ENCODE data around the gene NPM1. TPM values are rescaled to one million over a fixed set of nuclear protein-coding genes. Genes with fewer than 3 reads are reported as not detected.
A peak's percentile ranks its signal among the peaks of the same experiment; 100 is the strongest.

Gene NPM1
- total RNA-seq, 6 donors from 2014 or later = 289 to 646 (median 517) TPM

DNA sequence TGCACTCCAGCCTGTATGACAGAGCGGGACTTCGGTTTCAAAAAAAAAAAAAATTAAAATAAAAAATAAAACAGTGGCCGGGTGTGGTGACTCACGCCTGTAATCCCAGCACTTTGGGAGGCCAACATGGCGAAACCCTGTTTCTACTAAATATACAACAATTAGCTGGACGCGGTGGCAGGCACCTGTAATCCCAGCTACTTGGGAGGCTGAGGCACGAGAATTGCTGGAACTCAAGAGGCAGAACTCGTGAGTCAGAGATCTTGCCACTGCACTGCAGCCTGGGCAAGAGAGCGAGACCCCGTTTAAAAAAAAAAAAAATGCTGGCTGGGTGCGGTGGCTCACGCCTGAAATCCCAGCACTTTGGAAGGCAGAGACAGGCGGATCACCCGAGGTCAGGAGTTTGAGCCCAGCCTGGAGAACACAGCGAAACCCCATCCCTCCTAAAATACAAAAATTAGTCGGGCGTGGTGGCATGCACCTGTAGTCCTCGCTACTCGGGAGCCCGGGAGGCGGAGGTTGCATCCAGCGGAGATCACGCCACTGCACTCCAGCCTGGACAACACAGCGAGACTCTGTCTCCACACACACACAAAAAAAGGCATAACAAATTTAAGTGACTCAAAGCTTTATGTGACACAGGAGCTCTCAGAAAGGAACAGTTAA is 1.5 kb upstream of the NPM1 start:
- peak overlapping the region in 1 of 4 donors; percentile 96 for H3K4me3 ChIP-seq
- DNase-seq (no peak), ATAC-seq (ENCODE audit: low FRiP score in 2 of 2) (no peak)
- H3K9me3 ChIP-seq = no peaks in the 10 kb centered on the region
- no peak overlapping the region for H3K27ac ChIP-seq
- peaks cover 0 to 4% (median under 1%) of the 10 kb centered on the region in 4 donors for H3K36me3 ChIP-seq
- peaks cover 11 to 41% (median 24%) of the 10 kb centered on the region in 4 donors for H3K4me1 ChIP-seq
- TF ChIP-seq EP300 (IDR thresholded peaks at IDR 0.05) = no peak
- TF ChIP-seq POLR2A (IDR thresholded peaks at IDR 0.05) = no peak
- TF ChIP-seq, protein P1, sequence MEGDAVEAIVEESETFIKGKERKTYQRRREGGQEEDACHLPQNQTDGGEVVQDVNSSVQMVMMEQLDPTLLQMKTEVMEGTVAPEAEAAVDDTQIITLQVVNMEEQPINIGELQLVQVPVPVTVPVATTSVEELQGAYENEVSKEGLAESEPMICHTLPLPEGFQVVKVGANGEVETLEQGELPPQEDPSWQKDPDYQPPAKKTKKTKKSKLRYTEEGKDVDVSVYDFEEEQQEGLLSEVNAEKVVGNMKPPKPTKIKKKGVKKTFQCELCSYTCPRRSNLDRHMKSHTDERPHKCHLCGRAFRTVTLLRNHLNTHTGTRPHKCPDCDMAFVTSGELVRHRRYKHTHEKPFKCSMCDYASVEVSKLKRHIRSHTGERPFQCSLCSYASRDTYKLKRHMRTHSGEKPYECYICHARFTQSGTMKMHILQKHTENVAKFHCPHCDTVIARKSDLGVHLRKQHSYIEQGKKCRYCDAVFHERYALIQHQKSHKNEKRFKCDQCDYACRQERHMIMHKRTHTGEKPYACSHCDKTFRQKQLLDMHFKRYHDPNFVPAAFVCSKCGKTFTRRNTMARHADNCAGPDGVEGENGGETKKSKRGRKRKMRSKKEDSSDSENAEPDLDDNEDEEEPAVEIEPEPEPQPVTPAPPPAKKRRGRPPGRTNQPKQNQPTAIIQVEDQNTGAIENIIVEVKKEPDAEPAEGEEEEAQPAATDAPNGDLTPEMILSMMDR (IDR thresholded peaks at IDR 0.05) = no peak
- TF ChIP-seq POLR2AphosphoS5 (IDR thresholded peaks at IDR 0.05) = no peak
- WGBS, 2 donors = 95 to 97% methylated on average over 25 of the region's 25 CpGs
- H3K27me3 ChIP-seq = no peaks in the 10 kb centered on the region

DNA sequence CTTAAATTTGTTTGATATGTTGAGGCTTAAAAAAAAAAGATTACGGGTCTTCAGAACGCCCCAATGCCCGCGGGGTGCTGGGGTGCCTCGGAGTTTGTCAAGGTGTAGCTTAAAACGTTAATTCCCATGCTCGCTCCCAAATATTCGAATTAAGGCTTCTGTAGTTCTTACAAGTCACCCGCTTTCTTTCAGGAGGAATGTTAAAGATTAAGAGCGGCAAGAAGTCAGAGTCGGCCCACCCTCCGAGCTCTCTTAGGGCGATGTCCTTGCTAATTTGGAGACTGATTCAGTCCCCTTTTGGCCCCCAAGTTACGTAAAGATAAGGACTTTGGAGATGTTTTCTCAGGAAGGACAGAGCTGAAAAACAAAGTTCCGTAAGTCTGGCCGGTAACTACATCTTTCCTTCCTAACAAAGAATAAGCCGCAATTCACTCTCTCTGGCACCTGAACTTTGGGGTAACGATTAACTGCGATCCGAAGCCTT is 746 bp upstream of the NPM1 start:
- Histone ChIP-seq H3K27ac (peak overlapping the region; percentile 89 to 95 (median 92)), H3K4me1 (peaks cover 18 to 47% (median 28%) of the 10 kb centered on the region in 4 donors), H3K27me3 (no peaks in the 10 kb centered on the region), H3K4me3 (peak overlapping the region; percentile 81 to 96 (median 90)), H3K9me3 (no peaks in the 10 kb centered on the region), H3K36me3 (peaks cover 0 to 12% (median 8%) of the 10 kb centered on the region in 4 donors)
- no peak for ATAC-seq (ENCODE audit: low FRiP score in 2 of 2)
- DNase-seq = no peak
- WGBS, 2 donors = 15 to 20% methylated on average over 20 of the region's 20 CpGs
- TF ChIP-seq, protein P1 (IDR thresholded peaks at IDR 0.05) = no peak
- TF ChIP-seq EP300 (IDR thresholded peaks at IDR 0.05) (no peak), POLR2AphosphoS5 (IDR thresholded peaks at IDR 0.05) (no peak), POLR2A (IDR thresholded peaks at IDR 0.05) (no peak)

DNA sequence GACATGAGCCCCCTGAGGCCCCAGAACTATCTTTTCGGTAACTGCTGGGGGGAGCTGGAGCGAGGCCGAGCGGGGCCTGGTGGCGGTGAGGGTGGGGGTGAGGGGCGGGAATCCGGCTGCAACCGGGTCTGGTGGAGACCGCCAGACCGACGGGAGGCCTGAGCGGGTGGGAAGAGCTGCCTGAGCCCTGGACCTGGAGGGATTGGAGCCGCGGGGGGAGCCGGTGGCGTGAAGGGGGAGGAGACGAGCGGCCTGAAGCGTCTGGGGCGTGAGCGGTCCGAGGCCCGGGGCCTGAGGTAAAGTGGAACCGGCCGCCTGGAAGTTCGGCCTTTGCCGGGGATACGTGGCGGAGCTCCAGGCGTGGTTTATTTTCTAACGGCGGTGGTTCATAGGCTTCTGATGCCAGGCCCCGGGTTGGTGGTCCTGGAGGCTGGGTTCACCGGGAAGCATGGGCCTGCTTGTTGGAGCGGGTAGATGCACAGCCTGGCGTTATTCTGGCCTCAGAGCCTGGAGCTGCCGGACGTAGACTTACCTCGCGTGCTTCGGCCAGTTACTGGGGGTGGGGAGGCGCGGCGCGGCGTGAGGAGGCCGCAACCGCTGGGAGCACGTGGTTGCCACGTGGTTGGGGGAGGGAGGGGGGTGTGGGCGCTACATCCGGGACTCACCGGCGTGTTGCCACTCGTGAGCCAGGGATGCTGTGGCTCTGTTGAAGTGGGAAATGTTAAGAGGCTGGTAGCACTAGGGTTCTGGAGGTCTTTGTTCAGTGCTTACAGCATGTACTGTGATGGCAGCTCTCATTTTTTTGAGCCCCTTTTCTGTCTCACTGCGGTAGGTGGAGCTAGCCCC is 544 bp downstream of the NPM1 start:
- DNase-seq (peak; percentile 76 to 94), ATAC-seq (ENCODE audit: low FRiP score in 2 of 2) (peak; percentile 75 to 80)
- TF ChIP-seq, protein P1 (IDR thresholded peaks at IDR 0.05) = no peak
- TF ChIP-seq POLR2AphosphoS5 (IDR thresholded peaks at IDR 0.05) = peak in 1 of 2 donors; percentile 64
- Histone ChIP-seq H3K4me3 (peak overlapping the region; percentile 81 to 96 (median 90)), H3K9me3 (no peaks in the 10 kb centered on the region), H3K4me1 (peaks cover 20 to 47% (median 30%) of the 10 kb centered on the region in 4 donors), H3K27me3 (no peaks in the 10 kb centered on the region), H3K27ac (peak overlapping the region; percentile 89 to 95 (median 92)), H3K36me3 (peaks cover 5 to 24% (median 15%) of the 10 kb centered on the region in 4 donors)
- WGBS, 2 donors = 0 to 2% methylated on average over 28 to 44 of the region's 56 CpGs

DNA sequence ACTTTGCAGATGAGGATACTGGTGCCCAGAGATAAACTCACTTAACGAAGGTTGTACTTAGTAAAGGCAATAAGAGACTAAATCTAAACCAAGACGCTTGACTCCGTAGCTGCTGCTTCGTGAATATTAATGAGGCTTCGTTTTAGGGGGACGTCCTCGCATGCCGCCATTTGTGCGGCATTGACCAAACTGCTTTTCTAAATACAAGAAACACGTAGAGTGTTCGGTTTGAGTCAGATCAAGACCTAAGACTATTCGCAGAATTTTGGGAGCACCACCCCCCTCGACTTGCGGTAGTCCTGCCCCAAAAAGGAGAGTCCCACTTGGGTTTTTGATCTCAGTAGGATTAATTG is 1.1 kb downstream of the NPM1 start:
- 6 to 13% methylated on average over 14 of the region's 14 CpGs for WGBS, 2 donors
- no peak for TF ChIP-seq POLR2AphosphoS5 (IDR thresholded peaks at IDR 0.05)
- TF ChIP-seq EP300 (IDR thresholded peaks at IDR 0.05) = no peak
- H3K4me3 ChIP-seq = peak overlapping the region; percentile 81 to 96 (median 90)
- H3K27ac ChIP-seq = peak overlapping the region in 3 of 4 donors; percentile 89 to 95 (median 90)
- H3K4me1 ChIP-seq = peaks cover 20 to 47% (median 30%) of the 10 kb centered on the region in 4 donors
- H3K27me3 ChIP-seq = no peaks in the 10 kb centered on the region
- H3K36me3 ChIP-seq = peaks cover 7 to 30% (median 19%) of the 10 kb centered on the region in 4 donors
- DNase-seq (no peak), ATAC-seq (ENCODE audit: low FRiP score in 2 of 2) (no peak)
- H3K9me3 ChIP-seq = no peaks in the 10 kb centered on the region
